RWPE2 (cell line): Measurements from ENCODE around the gene SORT1.

Source experiments
- ATAC-seq: fragments of 200-7000 bp; cut with Tn5 transposase; 3 replicates; pipeline ENCODE4 v1.9.1; 2021; ENCODE audit warnings: low read depth
- DNase-seq: peaks from one replicate; pipeline ENCODE4 v3.0.0-alpha.2; 2020; ENCODE audit warnings: low spot score
- H3K27ac ChIP-seq: fragments of 450-650 bp; 2 replicates; pipeline ENCODE4 v1.5.1; 2017; ENCODE audit warnings: mild to moderate bottlenecking; ENCODE audit not compliant: poor library complexity, severe bottlenecking
- H3K27me3 ChIP-seq: fragments of 250-450 bp; sonication (Bioruptor Pico); 2 replicates; pipeline ENCODE4 v1.5.1; 2021; ENCODE audit warnings: mild to moderate bottlenecking, moderate library complexity; ENCODE audit not compliant: insufficient read depth, poor library complexity, severe bottlenecking
- H3K36me3 ChIP-seq: fragments of 250-450 bp; sonication (Bioruptor Pico); 2 replicates; pipeline ENCODE4 v1.5.1; 2020; ENCODE audit warnings: low read depth, mild to moderate bottlenecking, moderate library complexity
- H3K4me1 ChIP-seq: fragments of 250-450 bp; sonication (Bioruptor Pico); 2 replicates; pipeline ENCODE4 v1.5.1; 2021; ENCODE audit warnings: mild to moderate bottlenecking, moderate library complexity; ENCODE audit not compliant: insufficient read depth, poor library complexity, severe bottlenecking
- H3K4me3 ChIP-seq: fragments of 250-450 bp; sonication (Bioruptor Pico); 2 replicates; pipeline ENCODE4 v1.5.1; 2021; ENCODE audit warnings: mild to moderate bottlenecking, moderate library complexity; ENCODE audit not compliant: severe bottlenecking
- H3K9me3 ChIP-seq: fragments of 250-450 bp; sonication (Bioruptor Pico); 2 replicates; pipeline ENCODE4 v1.5.1; 2021; ENCODE audit warnings: mild to moderate bottlenecking, moderate library complexity; ENCODE audit not compliant: severe bottlenecking
- CTCF ChIP-seq: fragments of 450-650 bp; IDR thresholded peaks from one replicate; pipeline ENCODE4 v1.5.1; 2017; ENCODE audit warnings: mild to moderate bottlenecking, moderate library complexity; ENCODE audit not compliant: poor library complexity, severe bottlenecking

SORT1 gene

DNA sequence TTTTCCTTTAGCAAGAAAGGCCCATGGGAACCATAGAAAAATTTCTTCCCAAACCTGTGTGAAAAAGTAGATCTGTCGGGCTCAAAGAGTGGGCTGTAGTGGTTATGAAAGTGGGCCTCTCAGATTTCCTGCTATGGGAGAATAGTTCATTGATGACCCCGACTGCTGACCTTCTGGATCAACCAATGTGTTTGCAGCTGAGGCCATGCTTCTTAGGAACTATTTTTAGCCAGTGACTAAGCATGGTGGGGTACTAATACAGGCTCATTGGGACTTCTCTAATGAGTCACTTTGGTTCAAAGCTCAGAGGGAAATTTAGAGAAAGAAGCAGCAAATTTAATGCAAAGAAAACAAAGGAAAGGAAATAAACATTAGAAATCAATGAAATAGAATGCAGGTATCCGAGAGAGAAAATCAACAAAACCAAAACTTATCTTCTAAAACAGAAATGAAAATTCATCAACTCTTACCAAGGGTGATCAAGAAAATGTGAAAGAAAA, 41.1 kb upstream of the SORT1 start:
- ATAC-seq (peak; percentile 51; the same call in 1 of the 3 replicates), DNase-seq (no peak)
- Histone ChIP-seq H3K9me3 (no peaks in the 10 kb centered on the region), H3K27ac (no peak overlapping the region), H3K4me1 (no peaks in the 10 kb centered on the region), H3K36me3 (no peaks in the 10 kb centered on the region), H3K27me3 (no peaks in the 10 kb centered on the region), H3K4me3 (no peak overlapping the region)
- TF ChIP-seq CTCF, result no peak

- Histone ChIP-seq H3K27me3 (no peaks in the 10 kb centered on the region), H3K9me3 (no peaks in the 10 kb centered on the region), H3K4me1 (no peaks in the 10 kb centered on the region), H3K27ac (no peak overlapping the region), H3K4me3 (no peak overlapping the region), H3K36me3 (no peaks in the 10 kb centered on the region)
- DNase-seq, result no peak
- ATAC-seq, result no peak
- TF ChIP-seq CTCF, result no peak
Observed at GRCh38 chr1:109434484-109434883, 36.8 kb upstream of the SORT1 start.

- Histone ChIP-seq H3K27me3 (no peaks in the 10 kb centered on the region), H3K27ac (no peak overlapping the region), H3K4me3 (no peak overlapping the region), H3K9me3 (no peaks in the 10 kb centered on the region), H3K4me1 (no peaks in the 10 kb centered on the region), H3K36me3 (no peaks in the 10 kb centered on the region)
- TF ChIP-seq CTCF, result no peak
- DNase-seq (no peak), ATAC-seq (no peak)
Observed at GRCh38 chr1:109433322-109433721, 35.6 kb upstream of the SORT1 start.

- Histone ChIP-seq H3K27ac (no peak overlapping the region), H3K9me3 (no peaks in the 10 kb centered on the region), H3K4me1 (peaks cover 3% of the 10 kb centered on the region), H3K4me3 (no peak overlapping the region), H3K27me3 (no peaks in the 10 kb centered on the region), H3K36me3 (no peaks in the 10 kb centered on the region)
- no peak for ATAC-seq
- DNase-seq, result no peak
- TF ChIP-seq CTCF, result no peak
Observed at GRCh38 chr1:109432336-109432735, 34.6 kb upstream of the SORT1 start.

DNA sequence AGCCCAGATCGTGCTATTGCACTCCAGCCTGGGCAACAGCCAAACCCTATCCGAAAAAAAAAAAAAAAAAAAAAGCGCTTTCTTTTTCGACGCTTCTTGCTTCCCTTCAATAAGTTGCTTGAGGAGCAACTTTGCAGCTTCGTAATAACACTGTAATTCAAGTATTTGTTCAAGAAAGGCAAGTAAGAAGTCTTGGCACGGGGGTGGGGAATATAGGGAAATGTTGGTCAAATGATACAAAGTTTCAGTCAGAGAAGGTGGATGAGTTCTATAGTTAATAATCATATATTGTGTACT, 29.4 kb upstream of the SORT1 start:
- Histone ChIP-seq H3K4me1 (peaks cover 22% of the 10 kb centered on the region), H3K36me3 (peaks cover 18% of the 10 kb centered on the region), H3K27ac (peak overlapping the region; percentile 91), H3K9me3 (no peaks in the 10 kb centered on the region), H3K27me3 (no peaks in the 10 kb centered on the region), H3K4me3 (peak overlapping the region; percentile 87)
- no peak for TF ChIP-seq CTCF
- ATAC-seq, result no peak
- DNase-seq, result no peak
